Measurements from ENCODE around the gene CDC42BPB. TPM values are rescaled to one million over a fixed set of nuclear protein-coding genes. Genes with fewer than 3 reads are reported as not detected.

The CDC42BPB gene
- total and polyA plus RNA-seq, 12 donors, result 29.6 to 83.6 (median 69.3) TPM

- Histone ChIP-seq H3K36me3 (peaks cover 0 to 17% (median 0%) of the 10 kb centered on the region in 9 donors), H3K4me1 (peaks cover 7 to 66% (median 49%) of the 10 kb centered on the region in 9 donors), H3K27me3 (no peaks in the 10 kb centered on the region), H3K4me3 (no peak overlapping the region), H3K9me3 (no peaks in the 10 kb centered on the region), H3K27ac (no peak overlapping the region)
- WGBS, 2 donors, result 72 to 79% methylated on average over 5 of the region's 5 CpGs
- intact Hi-C loops (cut with DNase I), result no loop called here
- TF ChIP-seq CTCF (IDR thresholded peaks at IDR 0.05), result no peak
- no peak for ATAC-seq
- DNase-seq, result no peak
Observed at GRCh38 chr14:103015426-103015825, 41.9 kb downstream of the CDC42BPB start.

GRCh38 chr14:103014466-103015228 lies 42.7 kb downstream of the CDC42BPB start:
- TF ChIP-seq CTCF (IDR thresholded peaks at IDR 0.05), result no peak
- Histone ChIP-seq H3K4me3 (no peak overlapping the region), H3K27ac (peak overlapping the region in 3 of 10 donors; percentile 13 to 25 (median 17)), H3K27me3 (no peaks in the 10 kb centered on the region), H3K9me3 (no peaks in the 10 kb centered on the region), H3K36me3 (peaks cover 0 to 25% (median 0%) of the 10 kb centered on the region in 9 donors), H3K4me1 (peaks cover 7 to 62% (median 41%) of the 10 kb centered on the region in 9 donors)
- intact Hi-C loops (cut with DNase I), result no loop called here
- DNase-seq (no peak), ATAC-seq (no peak)
- WGBS, 2 donors, result 49 to 63% methylated on average over 11 of the region's 11 CpGs

- 97% methylated on average over 12 of the region's 12 CpGs for WGBS, 2 donors
- H3K9me3 ChIP-seq, result no peaks in the 10 kb centered on the region
- H3K36me3 ChIP-seq, result peaks cover 0 to 36% (median 0%) of the 10 kb centered on the region in 9 donors
- ATAC-seq (no peak), DNase-seq (no peak)
- H3K4me3 ChIP-seq, result no peak overlapping the region
- H3K4me1 ChIP-seq, result peaks cover 7 to 62% (median 47%) of the 10 kb centered on the region in 9 donors
- intact Hi-C loops (cut with DNase I), result no loop called here
- TF ChIP-seq CTCF (IDR thresholded peaks at IDR 0.05), result no peak
- H3K27me3 ChIP-seq, result no peaks in the 10 kb centered on the region
- H3K27ac ChIP-seq, result no peak overlapping the region
Observed at GRCh38 chr14:103013028-103013427, 44.3 kb downstream of the CDC42BPB start.

GRCh38 chr14:103009559-103009958 lies 47.8 kb downstream of the CDC42BPB start:
- no peak overlapping the region for H3K4me3 ChIP-seq
- no peak for DNase-seq
- intact Hi-C loops (cut with DNase I), result no loop called here
- TF ChIP-seq CTCF (IDR thresholded peaks at IDR 0.05), result no peak
- no peak for ATAC-seq
- WGBS, 2 donors, result 75 to 80% methylated on average over 2 of the region's 2 CpGs
- peaks cover 0 to 45% (median 27%) of the 10 kb centered on the region in 9 donors for H3K4me1 ChIP-seq
- H3K9me3 ChIP-seq, result no peaks in the 10 kb centered on the region
- H3K27me3 ChIP-seq, result no peaks in the 10 kb centered on the region
- H3K36me3 ChIP-seq, result peaks cover 0 to 66% (median 4%) of the 10 kb centered on the region in 9 donors
- H3K27ac ChIP-seq, result no peak overlapping the region
